Activated CD4-positive, CD25-positive, alpha-beta regulatory T cell treated with anti-CD3 and anti-CD28 coated beads, Interleukin-2, amount 50 U/mL, for 72 hours (primary cell): ENCODE measurements around the gene CRYGN.

ENCODE experiments used
- DNase-seq: peaks from one replicate; pipeline ENCODE4 v3.0.0; 2021

The CRYGN gene

GRCh38 chr7:151439855-151440798 lies at the start of gene CRYGN:
Gene CRYGN (minus strand): TSS chr7:151440141. CDS start chr7:151439917, 224 bp downstream.
- no peak for DNase-seq

- DNase-seq = no peak
Measured at GRCh38 chr7:151489498-151489897, 49.6 kb upstream of the CRYGN start.

GRCh38 chr7:151488096-151488495 lies 48.2 kb upstream of the CRYGN start:
- DNase-seq = no peak

- DNase-seq = no peak
Measured at GRCh38 chr7:151487228-151487627, 47.3 kb upstream of the CRYGN start.

- no peak for DNase-seq
Measured at GRCh38 chr7:151486074-151486473, 46.1 kb upstream of the CRYGN start.

- no peak for DNase-seq
Measured at GRCh38 chr7:151484971-151485707, 45.2 kb upstream of the CRYGN start.

GRCh38 chr7:151483711-151483983 lies 43.7 kb upstream of the CRYGN start:
- no peak for DNase-seq

GRCh38 chr7:151482883-151483710 lies 43.2 kb upstream of the CRYGN start:
- no peak for DNase-seq

GRCh38 chr7:151481650-151482505 lies 41.9 kb upstream of the CRYGN start:
- DNase-seq = no peak

- DNase-seq = no peak
Measured at GRCh38 chr7:151477867-151478266, 37.9 kb upstream of the CRYGN start.

GRCh38 chr7:151472644-151473380 lies 32.9 kb upstream of the CRYGN start:
- DNase-seq = no peak

- DNase-seq = no peak
Measured at GRCh38 chr7:151470711-151471110, 30.8 kb upstream of the CRYGN start.

GRCh38 chr7:151469281-151469680 lies 29.3 kb upstream of the CRYGN start:
- no peak for DNase-seq

GRCh38 chr7:151468217-151469018 lies 28.5 kb upstream of the CRYGN start:
- no peak for DNase-seq

- DNase-seq = no peak
Measured at GRCh38 chr7:151465169-151465568, 25.2 kb upstream of the CRYGN start.

GRCh38 chr7:151462306-151462779 lies 22.4 kb upstream of the CRYGN start:
- DNase-seq = no peak

GRCh38 chr7:151461942-151462230 lies 21.9 kb upstream of the CRYGN start:
- DNase-seq = no peak

- no peak for DNase-seq
Measured at GRCh38 chr7:151461096-151461941, 21.4 kb upstream of the CRYGN start.

- DNase-seq = no peak
Measured at GRCh38 chr7:151460474-151460855, 20.5 kb upstream of the CRYGN start.
